DND-41 (cell line): ENCODE measurements around the gene NLGN1.

Source experiments
- ATAC-seq: fragments of 200-7000 bp; cut with Tn5 transposase; 3 replicates; pipeline ENCODE4 v1.9.1; 2021; ENCODE audit warnings: low read depth; ENCODE audit not compliant: insufficient read depth
- DNase-seq: peaks from one replicate; pipeline ENCODE4 v3.0.0-alpha.2; 2020
- H2AFZ ChIP-seq: 2 replicates; pipeline ENCODE4 v1.6.0; 2012; ENCODE audit warnings: low read depth, low read length
- H3K27ac ChIP-seq: 2 replicates; pipeline ENCODE4 v1.5.1; 2012; ENCODE audit warnings: low read length, inconsistent platforms
- H3K27me3 ChIP-seq: fragments of 200-600 bp; sonication (generic); 2 replicates; pipeline ENCODE4 v1.6.0; 2012; ENCODE audit warnings: low read length, mild to moderate bottlenecking, inconsistent platforms; ENCODE audit not compliant: insufficient read depth, poor library complexity
- H3K36me3 ChIP-seq: 2 replicates; pipeline ENCODE4 v1.5.1; 2012; ENCODE audit warnings: low read length, inconsistent platforms; ENCODE audit not compliant: insufficient read depth
- H3K4me1 ChIP-seq: 2 replicates; pipeline ENCODE4 v1.5.1; 2012; ENCODE audit warnings: mild to moderate bottlenecking, low read length; ENCODE audit not compliant: insufficient read depth
- H3K4me2 ChIP-seq: 2 replicates; pipeline ENCODE4 v1.6.0; 2012; ENCODE audit warnings: mild to moderate bottlenecking, moderate library complexity, low read length, inconsistent platforms; ENCODE audit not compliant: insufficient read depth
- H3K4me3 ChIP-seq, 2 experiments: fragments of 200-600 bp in 1 of 2; shearing (Covaris generic) in 1 of 2; 2 replicates each; pipeline ENCODE4 v1.5.1; 2012 to 2016; ENCODE audit warnings: inconsistent platforms in 2 of 2, low read length in 2 of 2, mild to moderate bottlenecking in 2 of 2, low read depth in 1 of 2, moderate library complexity in 1 of 2
- H3K79me2 ChIP-seq: 2 replicates; pipeline ENCODE4 v1.6.0; 2012; ENCODE audit warnings: low read length, inconsistent platforms; ENCODE audit not compliant: insufficient read depth
- H3K9ac ChIP-seq: 2 replicates; pipeline ENCODE4 v1.6.0; 2012; ENCODE audit warnings: low read depth, mild to moderate bottlenecking, inconsistent platforms, low read length, moderate library complexity
- H3K9me3 ChIP-seq: 2 replicates; pipeline ENCODE4 v1.5.1; 2012; ENCODE audit warnings: low read length, moderate library complexity, mild to moderate bottlenecking, inconsistent platforms; ENCODE audit not compliant: insufficient read depth, severe bottlenecking
- H4K20me1 ChIP-seq: 2 replicates; pipeline ENCODE4 v1.6.0; 2012; ENCODE audit warnings: low read length; ENCODE audit not compliant: insufficient read depth
- EZH2 ChIP-seq: IDR thresholded peaks from 3 replicates; pipeline ENCODE4 v1.6.1; 2012; ENCODE audit warnings: borderline replicate concordance, low read depth, mild to moderate bottlenecking, moderate library complexity, low read length, inconsistent platforms; ENCODE audit not compliant: severe bottlenecking
- TF ChIP-seq, protein P1 (sequence below): IDR thresholded peaks from 2 replicates; pipeline ENCODE4 v1.5.1; 2012; ENCODE audit warnings: borderline replicate concordance, low read length, moderate library complexity, mild to moderate bottlenecking; ENCODE audit not compliant: poor library complexity, severe bottlenecking; ENCODE audit errors: extremely low read depth

NLGN1 gene

DNA sequence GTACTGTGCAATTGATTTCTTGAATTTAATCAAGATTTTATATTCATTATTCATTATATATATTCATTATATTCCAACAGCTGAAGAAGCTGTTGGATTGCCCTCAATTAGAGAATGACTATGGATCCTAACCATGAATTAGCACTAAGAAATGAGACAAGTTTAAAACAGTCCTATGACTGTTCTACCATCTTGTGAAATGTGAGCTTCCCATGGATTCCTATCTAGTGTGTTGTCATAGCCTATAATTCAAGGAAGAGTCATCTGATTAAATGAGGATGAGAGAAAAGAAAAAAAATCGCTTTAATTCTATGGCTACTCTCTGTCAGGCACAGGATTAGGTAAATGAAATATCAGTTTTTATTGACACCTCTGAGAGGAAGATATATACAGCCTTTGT lies 765.0 kb downstream of the NLGN1 start:
- no peaks in the 10 kb centered on the region for H3K27me3 ChIP-seq
- no peak for DNase-seq
- H2AFZ ChIP-seq, result no peak overlapping the region
- H3K27ac ChIP-seq, result no peak overlapping the region
- H3K9me3 ChIP-seq, result no peaks in the 10 kb centered on the region
- H3K4me3 ChIP-seq, result no peak overlapping the region
- no peak overlapping the region for H3K9ac ChIP-seq
- H3K79me2 ChIP-seq, result no peaks in the 10 kb centered on the region
- no peak for ATAC-seq
- TF ChIP-seq EZH2, result no peak
- TF ChIP-seq, protein P1, sequence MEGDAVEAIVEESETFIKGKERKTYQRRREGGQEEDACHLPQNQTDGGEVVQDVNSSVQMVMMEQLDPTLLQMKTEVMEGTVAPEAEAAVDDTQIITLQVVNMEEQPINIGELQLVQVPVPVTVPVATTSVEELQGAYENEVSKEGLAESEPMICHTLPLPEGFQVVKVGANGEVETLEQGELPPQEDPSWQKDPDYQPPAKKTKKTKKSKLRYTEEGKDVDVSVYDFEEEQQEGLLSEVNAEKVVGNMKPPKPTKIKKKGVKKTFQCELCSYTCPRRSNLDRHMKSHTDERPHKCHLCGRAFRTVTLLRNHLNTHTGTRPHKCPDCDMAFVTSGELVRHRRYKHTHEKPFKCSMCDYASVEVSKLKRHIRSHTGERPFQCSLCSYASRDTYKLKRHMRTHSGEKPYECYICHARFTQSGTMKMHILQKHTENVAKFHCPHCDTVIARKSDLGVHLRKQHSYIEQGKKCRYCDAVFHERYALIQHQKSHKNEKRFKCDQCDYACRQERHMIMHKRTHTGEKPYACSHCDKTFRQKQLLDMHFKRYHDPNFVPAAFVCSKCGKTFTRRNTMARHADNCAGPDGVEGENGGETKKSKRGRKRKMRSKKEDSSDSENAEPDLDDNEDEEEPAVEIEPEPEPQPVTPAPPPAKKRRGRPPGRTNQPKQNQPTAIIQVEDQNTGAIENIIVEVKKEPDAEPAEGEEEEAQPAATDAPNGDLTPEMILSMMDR, result no peak
- no peaks in the 10 kb centered on the region for H3K4me1 ChIP-seq
- H3K36me3 ChIP-seq, result no peaks in the 10 kb centered on the region
- H3K4me2 ChIP-seq, result no peak overlapping the region
- no peaks in the 10 kb centered on the region for H4K20me1 ChIP-seq

DNA sequence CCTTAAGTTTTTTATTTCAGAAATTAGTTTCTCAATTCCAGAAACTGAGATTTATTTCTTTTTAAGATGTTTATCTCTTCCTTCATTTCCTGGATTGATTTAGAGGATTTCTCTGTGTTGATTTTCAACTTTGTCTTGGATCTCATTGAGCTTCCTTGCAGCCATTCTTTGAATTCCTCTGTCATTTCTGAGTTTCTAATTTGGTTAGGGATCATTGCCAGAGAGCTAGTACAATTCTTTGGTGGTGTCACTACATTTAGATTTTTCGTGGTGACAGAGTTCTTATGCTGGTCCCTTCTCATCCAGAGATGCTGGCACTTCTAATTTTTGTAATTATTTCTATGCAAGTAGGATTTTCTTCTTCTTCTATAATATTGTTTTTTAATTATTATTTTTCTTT lies 770.5 kb downstream of the NLGN1 start:
- no peaks in the 10 kb centered on the region for H3K9me3 ChIP-seq
- H3K27me3 ChIP-seq, result no peaks in the 10 kb centered on the region
- no peak overlapping the region for H3K4me2 ChIP-seq
- TF ChIP-seq EZH2, result no peak
- TF ChIP-seq, protein P1, result no peak
- no peaks in the 10 kb centered on the region for H3K4me1 ChIP-seq
- H3K36me3 ChIP-seq, result no peaks in the 10 kb centered on the region
- no peak overlapping the region for H3K9ac ChIP-seq
- H3K4me3 ChIP-seq, result no peak overlapping the region
- DNase-seq (no peak), ATAC-seq (no peak)
- H3K79me2 ChIP-seq, result no peaks in the 10 kb centered on the region
- no peak overlapping the region for H3K27ac ChIP-seq
- no peaks in the 10 kb centered on the region for H4K20me1 ChIP-seq
- no peak overlapping the region for H2AFZ ChIP-seq

DNA sequence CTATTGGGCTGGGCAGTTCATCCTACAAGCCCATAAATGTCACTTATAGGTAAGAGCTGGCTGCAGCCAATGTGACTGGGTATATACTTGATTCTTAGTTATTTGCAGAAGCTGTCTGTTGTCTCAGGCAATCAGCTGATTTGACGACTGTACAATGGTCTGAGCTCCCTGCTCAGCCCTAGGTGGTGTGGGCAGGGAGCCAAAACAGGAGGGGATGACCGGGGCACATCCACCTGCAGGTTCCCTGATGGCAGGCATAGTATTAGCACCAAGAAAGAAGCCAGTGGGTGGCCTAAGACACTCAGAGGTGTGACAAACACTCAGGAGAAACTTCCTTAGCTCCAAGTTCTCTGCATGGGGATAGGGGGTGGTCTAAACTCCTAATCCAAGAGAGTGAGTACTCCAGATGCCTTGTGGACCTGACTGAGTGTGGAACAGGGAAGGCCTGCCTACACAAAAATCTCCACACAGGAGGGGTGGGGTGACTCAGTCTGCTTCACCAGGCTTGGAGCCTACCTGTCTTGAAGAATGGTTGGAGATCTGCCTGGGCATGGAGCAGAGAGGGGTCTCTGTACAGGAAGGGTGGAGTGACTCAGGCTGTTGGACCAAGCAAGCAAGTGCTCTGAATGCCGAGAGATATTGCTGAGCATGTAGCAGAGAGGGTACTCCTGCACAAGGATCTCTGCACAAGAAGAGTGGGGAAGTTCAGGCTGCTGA lies 771.2 kb downstream of the NLGN1 start:
- Histone ChIP-seq H3K4me2 (no peak overlapping the region), H3K27me3 (no peaks in the 10 kb centered on the region), H2AFZ (no peak overlapping the region), H3K27ac (no peak overlapping the region), H4K20me1 (no peaks in the 10 kb centered on the region), H3K9me3 (no peaks in the 10 kb centered on the region), H3K4me3 (no peak overlapping the region), H3K79me2 (no peaks in the 10 kb centered on the region), H3K4me1 (no peaks in the 10 kb centered on the region), H3K9ac (no peak overlapping the region), H3K36me3 (no peaks in the 10 kb centered on the region)
- TF ChIP-seq, protein P1, result no peak
- TF ChIP-seq EZH2, result no peak
- no peak for ATAC-seq
- no peak for DNase-seq
